H9 (cell line): Measurements from ENCODE around the gene TEX44. TPM values are rescaled to one million over a fixed set of nuclear protein-coding genes. Genes with fewer than 3 reads are reported as not detected.

Experiments
- DNase-seq: peaks from one replicate; pipeline ENCODE4 v3.0.0-alpha.2; 2017
- H2AFZ ChIP-seq: one replicate; pipeline ENCODE4 v1.6.1; 2013; ENCODE audit warnings: mild to moderate bottlenecking, low read length, control low read depth, moderate library complexity
- H2AK5ac ChIP-seq: 2 replicates; pipeline ENCODE4 v1.6.1; 2013; ENCODE audit warnings: low read length, control low read depth, mixed read lengths; ENCODE audit not compliant: insufficient read length
- H2BK120ac ChIP-seq: one replicate; pipeline ENCODE4 v1.6.1; 2013; ENCODE audit warnings: low read depth, mild to moderate bottlenecking, low read length, control low read depth, inconsistent platforms; ENCODE audit not compliant: poor library complexity, severe bottlenecking
- H2BK12ac ChIP-seq: 2 replicates; pipeline ENCODE4 v1.6.1; 2013; ENCODE audit warnings: low read length, control low read depth, mixed read lengths, low read depth; ENCODE audit not compliant: insufficient read length
- H2BK15ac ChIP-seq: 2 replicates; pipeline ENCODE4 v1.6.1; 2013; ENCODE audit warnings: low read depth, low read length, control low read depth
- H2BK20ac ChIP-seq: one replicate; pipeline ENCODE4 v1.6.1; 2013; ENCODE audit warnings: low read depth, mild to moderate bottlenecking, low read length, control low read depth, inconsistent platforms; ENCODE audit not compliant: poor library complexity, severe bottlenecking
- H2BK5ac ChIP-seq: 2 replicates; pipeline ENCODE4 v1.6.1; 2013; ENCODE audit warnings: low read length, control low read depth, mixed read lengths; ENCODE audit not compliant: insufficient read length
- H3K14ac ChIP-seq: 2 replicates; pipeline ENCODE4 v1.6.1; 2013; ENCODE audit warnings: low read length, control low read depth; ENCODE audit not compliant: insufficient read depth
- H3K18ac ChIP-seq: 2 replicates; pipeline ENCODE4 v1.6.1; 2013; ENCODE audit warnings: low read depth, mild to moderate bottlenecking, mixed read lengths, low read length, control low read depth; ENCODE audit not compliant: insufficient read length
- H3K23ac ChIP-seq: 2 replicates; pipeline ENCODE4 v1.6.1; 2013; ENCODE audit warnings: low read length, control low read depth, mixed read lengths, low read depth; ENCODE audit not compliant: insufficient read length
- H3K23me2 ChIP-seq: 2 replicates; pipeline ENCODE4 v1.6.1; 2013; ENCODE audit warnings: low read depth, mild to moderate bottlenecking, mixed read lengths, low read length, control low read depth; ENCODE audit not compliant: insufficient read length, poor library complexity, severe bottlenecking
- H3K27ac ChIP-seq: 2 replicates; pipeline ENCODE4 v1.5.1; 2013; ENCODE audit warnings: low read length, control low read depth, mixed read lengths, low read depth; ENCODE audit not compliant: insufficient read length
- H3K27me3 ChIP-seq: 2 replicates; pipeline ENCODE4 v1.6.1; 2013; ENCODE audit warnings: low read length, control low read depth, inconsistent platforms; ENCODE audit not compliant: insufficient read depth
- H3K4ac ChIP-seq: 2 replicates; pipeline ENCODE4 v1.6.1; 2013; ENCODE audit warnings: low read depth, mild to moderate bottlenecking, control low read depth, inconsistent platforms, low read length, moderate library complexity
- H3K4me1 ChIP-seq: 2 replicates; pipeline ENCODE4 v1.6.1; 2013; ENCODE audit warnings: low read length, control low read depth, inconsistent platforms; ENCODE audit not compliant: insufficient read depth
- H3K4me2 ChIP-seq: 2 replicates; pipeline ENCODE4 v1.6.1; 2013; ENCODE audit warnings: low read length, control low read depth, mixed read lengths; ENCODE audit not compliant: insufficient read length, insufficient read depth
- H3K56ac ChIP-seq: 2 replicates; pipeline ENCODE4 v1.6.1; 2013; ENCODE audit warnings: low read depth, mild to moderate bottlenecking, mixed read lengths, low read length, control low read depth; ENCODE audit not compliant: insufficient read length
- H3K79me1 ChIP-seq: 2 replicates; pipeline ENCODE4 v1.6.1; 2013; ENCODE audit warnings: low read depth, mild to moderate bottlenecking, moderate library complexity, low read length, control low read depth, inconsistent platforms; ENCODE audit not compliant: insufficient read depth, poor library complexity, severe bottlenecking
- H3K79me2 ChIP-seq: 2 replicates; pipeline ENCODE4 v1.6.1; 2013; ENCODE audit warnings: low read length, control low read depth, inconsistent platforms; ENCODE audit not compliant: insufficient read depth
- H3K9ac ChIP-seq: 2 replicates; pipeline ENCODE4 v1.6.1; 2013; ENCODE audit warnings: low read length, control low read depth, mixed read lengths; ENCODE audit not compliant: insufficient read length; ENCODE audit errors: extremely low read depth
- H3K9me3 ChIP-seq: one replicate; pipeline ENCODE4 v1.6.1; 2013; ENCODE audit warnings: low read depth, low read length, inconsistent platforms; ENCODE audit not compliant: control insufficient read depth
- H3T11ph ChIP-seq: one replicate; pipeline ENCODE4 v1.6.1; 2013; ENCODE audit warnings: mild to moderate bottlenecking, low read length, control low read depth, inconsistent platforms
- H4K20me1 ChIP-seq: one replicate; pipeline ENCODE4 v1.6.1; 2013; ENCODE audit not compliant: control insufficient read depth, insufficient read length, insufficient read depth
- H4K5ac ChIP-seq: 2 replicates; pipeline ENCODE4 v1.6.1; 2013; ENCODE audit warnings: low read depth, mild to moderate bottlenecking, mixed read lengths, low read length, control low read depth; ENCODE audit not compliant: insufficient read length
- H4K8ac ChIP-seq: replicated peaks from 2 replicates; pipeline ENCODE4 v1.6.1; 2013; ENCODE audit warnings: low read length, control low read depth, mixed read lengths, low read depth; ENCODE audit not compliant: insufficient read length
- H4K91ac ChIP-seq: 2 replicates; pipeline ENCODE4 v1.6.1; 2013; ENCODE audit warnings: low read depth, mild to moderate bottlenecking, moderate library complexity, mixed read lengths, low read length, control low read depth; ENCODE audit not compliant: insufficient read length
- H3K27ac Mint-ChIP-seq, 3 experiments: 2 replicates in 2 of 3; 3 replicates in 1 of 3; pipeline ENCODE4 v1.8.0; 2020 to 2021; ENCODE audit warnings: mixed read lengths in 3 of 3, mild to moderate bottlenecking in 1 of 3, moderate library complexity in 1 of 3
- H3K27me3 Mint-ChIP-seq: 2 replicates; pipeline ENCODE4 v1.8.0; 2021; ENCODE audit warnings: low read depth, mild to moderate bottlenecking, moderate library complexity, mixed read lengths
- H3K36me3 Mint-ChIP-seq, 3 experiments: 2 replicates in 2 of 3; 3 replicates in 1 of 3; pipeline ENCODE4 v1.8.0; 2020 to 2021; ENCODE audit warnings: low read depth in 3 of 3, mixed read lengths in 3 of 3; ENCODE audit not compliant: insufficient read depth in 1 of 3
- H3K4me1 Mint-ChIP-seq, 2 experiments: 2 replicates each; pipeline ENCODE4 v1.8.0; 2020; ENCODE audit warnings: mixed read lengths in 2 of 2
- H3K4me3 Mint-ChIP-seq, 2 experiments: 2 replicates in 1 of 2; 3 replicates in 1 of 2; pipeline ENCODE4 v1.8.0; 2020 to 2021; ENCODE audit warnings: mild to moderate bottlenecking in 2 of 2, mixed read lengths in 2 of 2, moderate library complexity in 1 of 2
- H3K9me3 Mint-ChIP-seq, 2 experiments: 2 replicates in 1 of 2; 3 replicates in 1 of 2; pipeline ENCODE4 v1.8.0; 2020; ENCODE audit warnings: mild to moderate bottlenecking in 2 of 2, mixed read lengths in 2 of 2, moderate library complexity in 1 of 2
- WGBS: extraction: QIAGEN DNeasy Blood & Tissue Kit; methylation state at CpG from one replicate; pipeline ENCODE4 v1.1.7; 2013; ENCODE audit warnings: missing lambda C conversion rate, low lambda C conversion rate, mixed read lengths; ENCODE audit not compliant: insufficient read length; ENCODE audit errors: extremely low coverage; 5-methylcytosine and 5-hydroxymethylcytosine counted together
- total RNA-seq: library from RNA; stranded (reverse); gene quantifications from 2 replicates; pipeline ENCODE4 v1.2.1, GENCODE V29; 2021
- TF ChIP-seq, protein P1 (sequence below): fragments of 200-600 bp; sonication (generic); conservative IDR thresholded peaks from 3 replicates; pipeline ENCODE4 v1.8.0; 2021; ENCODE audit warnings: antibody characterized with exemption, mild to moderate bottlenecking

Gene TEX44
- total RNA-seq, 1 experiment from 2014 or later: not detected

DNA sequence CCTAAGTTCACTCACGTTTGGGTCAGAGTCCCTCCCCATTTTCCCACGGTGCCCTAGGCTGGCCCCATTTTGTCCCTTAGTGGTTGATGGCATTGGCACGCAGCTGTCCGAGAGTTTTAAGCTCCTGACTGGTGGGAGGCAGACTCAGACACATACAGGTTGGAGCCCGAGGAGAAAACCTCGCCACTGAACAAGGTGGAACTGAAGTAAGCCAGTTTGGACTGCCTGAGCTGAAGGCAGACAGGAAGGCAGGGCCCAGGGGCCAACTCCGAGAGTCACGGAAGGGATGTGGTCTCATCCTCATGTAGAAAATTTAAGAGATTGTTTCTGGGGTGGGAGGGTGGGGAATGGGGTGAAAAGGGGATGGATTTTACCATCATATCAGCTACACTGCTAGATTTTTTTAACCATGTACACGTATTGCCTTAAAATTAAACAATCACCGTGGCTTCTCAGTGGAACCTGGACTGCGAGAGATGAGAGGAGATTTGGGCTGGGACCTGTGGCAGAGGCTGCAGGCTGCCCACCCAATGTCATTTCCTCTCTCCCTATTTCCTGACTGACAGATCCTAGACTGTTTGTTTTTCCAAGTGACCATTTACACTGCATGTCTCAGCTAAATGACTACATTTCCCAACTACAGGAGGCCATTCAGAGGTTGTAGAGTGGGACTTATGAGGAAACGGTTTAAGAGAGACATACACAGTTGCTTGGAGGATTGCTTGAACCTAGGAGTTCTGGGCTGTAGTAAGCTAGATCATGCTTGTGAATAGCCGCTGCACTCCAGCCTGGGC is 43.0 kb upstream of the TEX44 start:
- no peak overlapping the region for H2BK20ac ChIP-seq
- no peak overlapping the region for H2AK5ac ChIP-seq
- no peak overlapping the region for H2AFZ ChIP-seq
- no peak overlapping the region for H3K18ac ChIP-seq
- H2BK5ac ChIP-seq: no peak overlapping the region
- Mint-ChIP-seq H3K4me3 (no peak overlapping the region), H3K27ac (no peak overlapping the region), H3K9me3 (peaks cover 24 to 29% of the 10 kb centered on the region in 2 experiments), H3K27me3 (peaks cover 2% of the 10 kb centered on the region), H3K36me3 (peaks cover 4 to 12% (median 8%) of the 10 kb centered on the region in 3 experiments), H3K4me1 (peaks cover 1 to 2% of the 10 kb centered on the region in 2 experiments; a peak in 3 of 4 replicates)
- no CpG with 5 or more reads among the region's 13 CpGs for WGBS
- H3K27me3 ChIP-seq: no peaks in the 10 kb centered on the region
- H3T11ph ChIP-seq: no peak overlapping the region
- H3K56ac ChIP-seq: no peak overlapping the region
- no peak overlapping the region for H2BK120ac ChIP-seq
- no peak for DNase-seq
- H3K27ac ChIP-seq: no peak overlapping the region
- no peaks in the 10 kb centered on the region for H3K9me3 ChIP-seq
- no peak overlapping the region for H2BK12ac ChIP-seq
- no peaks in the 10 kb centered on the region for H3K4me1 ChIP-seq
- H4K20me1 ChIP-seq: no peaks in the 10 kb centered on the region
- H3K4me2 ChIP-seq: no peak overlapping the region
- H2BK15ac ChIP-seq: no peak overlapping the region
- no peak overlapping the region for H3K23ac ChIP-seq
- H3K4ac ChIP-seq: no peak overlapping the region
- H4K5ac ChIP-seq: no peak overlapping the region
- no peak overlapping the region for H3K14ac ChIP-seq
- no peaks in the 10 kb centered on the region for H3K79me2 ChIP-seq
- H3K23me2 ChIP-seq: no peaks in the 10 kb centered on the region
- no peak overlapping the region for H4K8ac ChIP-seq
- H4K91ac ChIP-seq: no peak overlapping the region
- TF ChIP-seq, protein P1, sequence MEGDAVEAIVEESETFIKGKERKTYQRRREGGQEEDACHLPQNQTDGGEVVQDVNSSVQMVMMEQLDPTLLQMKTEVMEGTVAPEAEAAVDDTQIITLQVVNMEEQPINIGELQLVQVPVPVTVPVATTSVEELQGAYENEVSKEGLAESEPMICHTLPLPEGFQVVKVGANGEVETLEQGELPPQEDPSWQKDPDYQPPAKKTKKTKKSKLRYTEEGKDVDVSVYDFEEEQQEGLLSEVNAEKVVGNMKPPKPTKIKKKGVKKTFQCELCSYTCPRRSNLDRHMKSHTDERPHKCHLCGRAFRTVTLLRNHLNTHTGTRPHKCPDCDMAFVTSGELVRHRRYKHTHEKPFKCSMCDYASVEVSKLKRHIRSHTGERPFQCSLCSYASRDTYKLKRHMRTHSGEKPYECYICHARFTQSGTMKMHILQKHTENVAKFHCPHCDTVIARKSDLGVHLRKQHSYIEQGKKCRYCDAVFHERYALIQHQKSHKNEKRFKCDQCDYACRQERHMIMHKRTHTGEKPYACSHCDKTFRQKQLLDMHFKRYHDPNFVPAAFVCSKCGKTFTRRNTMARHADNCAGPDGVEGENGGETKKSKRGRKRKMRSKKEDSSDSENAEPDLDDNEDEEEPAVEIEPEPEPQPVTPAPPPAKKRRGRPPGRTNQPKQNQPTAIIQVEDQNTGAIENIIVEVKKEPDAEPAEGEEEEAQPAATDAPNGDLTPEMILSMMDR: no peak
- H3K9ac ChIP-seq: no peak overlapping the region
- H3K79me1 ChIP-seq: no peaks in the 10 kb centered on the region
